Mesendoderm (in vitro differentiated cells): ENCODE measurements around the gene TGIF1.

Experiments used
- DNase-seq: peaks from one replicate; pipeline ENCODE4 v3.0.0; 2013
- H2AK5ac ChIP-seq: 2 replicates; pipeline ENCODE4 v1.6.1; 2013; ENCODE audit warnings: low read length, inconsistent platforms
- H2BK120ac ChIP-seq: 2 replicates; pipeline ENCODE4 v1.6.1; 2013; ENCODE audit warnings: low read depth, mild to moderate bottlenecking, low read length, moderate library complexity, mixed read lengths
- H2BK15ac ChIP-seq: replicated peaks from 2 replicates; pipeline ENCODE4 v1.6.1; 2013; ENCODE audit warnings: low read depth, mild to moderate bottlenecking, moderate library complexity
- H2BK5ac ChIP-seq: 2 replicates; pipeline ENCODE4 v1.6.1; 2013; ENCODE audit warnings: low read length, inconsistent platforms
- H3K18ac ChIP-seq: 2 replicates; pipeline ENCODE4 v1.6.1; 2013; ENCODE audit warnings: mild to moderate bottlenecking, low read length, mixed read lengths
- H3K23ac ChIP-seq: one replicate; pipeline ENCODE4 v1.6.1; 2013; ENCODE audit warnings: low read length
- H3K27ac ChIP-seq: 2 replicates; pipeline ENCODE4 v1.5.1; 2013; ENCODE audit warnings: low read depth, mild to moderate bottlenecking, inconsistent platforms, low read length, moderate library complexity
- H3K27me3 ChIP-seq: 2 replicates; pipeline ENCODE4 v1.6.1; 2013; ENCODE audit warnings: low read length, control low read depth, mild to moderate bottlenecking, inconsistent platforms; ENCODE audit not compliant: insufficient read depth, poor library complexity
- H3K36me3 ChIP-seq: 2 replicates; pipeline ENCODE4 v1.6.1; 2013; ENCODE audit warnings: low read length, inconsistent platforms; ENCODE audit not compliant: control insufficient read depth, insufficient read depth
- H3K4ac ChIP-seq: one replicate; pipeline ENCODE4 v1.6.1; 2013; ENCODE audit warnings: low read depth, mild to moderate bottlenecking, low read length, moderate library complexity
- H3K4me1 ChIP-seq: 2 replicates; pipeline ENCODE4 v1.6.1; 2013; ENCODE audit warnings: low read depth, low read length, inconsistent platforms; ENCODE audit not compliant: control insufficient read depth
- H3K4me2 ChIP-seq: 2 replicates; pipeline ENCODE4 v1.6.1; 2013; ENCODE audit warnings: low read length
- H3K4me3 ChIP-seq: 2 replicates; pipeline ENCODE4 v1.5.1; 2013; ENCODE audit warnings: mild to moderate bottlenecking, low read length
- H3K56ac ChIP-seq: one replicate; pipeline ENCODE4 v1.6.1; 2013; ENCODE audit warnings: low read length
- H3K79me1 ChIP-seq: 2 replicates; pipeline ENCODE4 v1.6.1; 2013; ENCODE audit warnings: low read length, inconsistent platforms
- H3K79me2 ChIP-seq: 2 replicates; pipeline ENCODE4 v1.6.1; 2013; ENCODE audit warnings: mild to moderate bottlenecking, low read length; ENCODE audit not compliant: control insufficient read depth, insufficient read depth
- H3K9ac ChIP-seq: 2 replicates; pipeline ENCODE4 v1.6.1; 2013; ENCODE audit warnings: low read length, inconsistent platforms
- H4K5ac ChIP-seq: one replicate; pipeline ENCODE4 v1.6.1; 2013; ENCODE audit warnings: low read length
- H4K8ac ChIP-seq: one replicate; pipeline ENCODE4 v1.6.1; 2013; ENCODE audit warnings: low read depth, mild to moderate bottlenecking, control low read depth, low read length, moderate library complexity
- WGBS: extraction: QIAGEN DNeasy Blood & Tissue Kit; methylation state at CpG from one replicate; pipeline ENCODE4 v1.1.7; 2013; ENCODE audit warnings: low lambda C conversion rate, missing lambda C conversion rate; ENCODE audit not compliant: insufficient coverage; ENCODE audit errors: extremely low coverage; 5-methylcytosine and 5-hydroxymethylcytosine counted together

TGIF1 gene

GRCh38 chr18:3440341-3440740 lies 9.6 kb upstream of the TGIF1 start:
- peaks cover 4% of the 10 kb centered on the region for H3K4me1 ChIP-seq
- no peak overlapping the region for H2AK5ac ChIP-seq
- H3K56ac ChIP-seq = no peak overlapping the region
- no peaks in the 10 kb centered on the region for H3K79me1 ChIP-seq
- H4K5ac ChIP-seq = no peak overlapping the region
- H3K23ac ChIP-seq = no peak overlapping the region
- H3K4ac ChIP-seq = no peak overlapping the region
- no peak overlapping the region for H3K9ac ChIP-seq
- no peak overlapping the region for H2BK120ac ChIP-seq
- no peaks in the 10 kb centered on the region for H3K27me3 ChIP-seq
- no peak overlapping the region for H2BK15ac ChIP-seq
- DNase-seq = no peak
- no peak overlapping the region for H3K18ac ChIP-seq
- H4K8ac ChIP-seq = no peak overlapping the region
- no peak overlapping the region for H2BK5ac ChIP-seq
- H3K79me2 ChIP-seq = no peaks in the 10 kb centered on the region
- WGBS = no CpG with 5 or more reads among the region's 5 CpGs
- H3K36me3 ChIP-seq = no peaks in the 10 kb centered on the region
- no peak overlapping the region for H3K4me2 ChIP-seq
- no peak overlapping the region for H3K4me3 ChIP-seq
- no peak overlapping the region for H3K27ac ChIP-seq

- no peak overlapping the region for H3K9ac ChIP-seq
- H3K27me3 ChIP-seq = no peaks in the 10 kb centered on the region
- H3K79me2 ChIP-seq = no peaks in the 10 kb centered on the region
- no CpG with 5 or more reads among the region's 2 CpGs for WGBS
- no peak overlapping the region for H2BK5ac ChIP-seq
- no peak overlapping the region for H3K23ac ChIP-seq
- peak; percentile 77 for DNase-seq
- H2BK120ac ChIP-seq = no peak overlapping the region
- H4K8ac ChIP-seq = no peak overlapping the region
- no peak overlapping the region for H2AK5ac ChIP-seq
- H2BK15ac ChIP-seq = no peak overlapping the region
- no peak overlapping the region for H3K27ac ChIP-seq
- H3K56ac ChIP-seq = no peak overlapping the region
- H3K4me3 ChIP-seq = no peak overlapping the region
- peaks cover 4% of the 10 kb centered on the region for H3K4me1 ChIP-seq
- H3K79me1 ChIP-seq = no peaks in the 10 kb centered on the region
- no peak overlapping the region for H3K4ac ChIP-seq
- no peak overlapping the region for H3K18ac ChIP-seq
- H3K36me3 ChIP-seq = no peaks in the 10 kb centered on the region
- H4K5ac ChIP-seq = no peak overlapping the region
- H3K4me2 ChIP-seq = no peak overlapping the region
Measured at GRCh38 chr18:3441290-3441689, 8.7 kb upstream of the TGIF1 start.

GRCh38 chr18:3442919-3443318 lies 7.1 kb upstream of the TGIF1 start:
- Histone ChIP-seq H4K8ac (no peak overlapping the region), H3K56ac (no peak overlapping the region), H3K23ac (no peak overlapping the region), H2BK5ac (no peak overlapping the region), H3K79me1 (no peaks in the 10 kb centered on the region), H4K5ac (no peak overlapping the region), H3K4me3 (no peak overlapping the region), H3K9ac (no peak overlapping the region), H3K18ac (no peak overlapping the region), H3K4me2 (no peak overlapping the region), H3K27me3 (no peaks in the 10 kb centered on the region), H3K27ac (no peak overlapping the region), H3K4ac (no peak overlapping the region), H3K4me1 (peaks cover 10% of the 10 kb centered on the region), H3K79me2 (no peaks in the 10 kb centered on the region), H3K36me3 (no peaks in the 10 kb centered on the region), H2AK5ac (no peak overlapping the region), H2BK120ac (no peak overlapping the region), H2BK15ac (no peak overlapping the region)
- no CpG with 5 or more reads among the region's 4 CpGs for WGBS
- peak; percentile 77 for DNase-seq

GRCh38 chr18:3444296-3444695 lies 5.7 kb upstream of the TGIF1 start:
- Histone ChIP-seq H4K5ac (no peak overlapping the region), H3K4me1 (peaks cover 10% of the 10 kb centered on the region), H2BK120ac (no peak overlapping the region), H3K18ac (no peak overlapping the region), H3K23ac (no peak overlapping the region), H3K4me3 (no peak overlapping the region), H3K4ac (no peak overlapping the region), H3K9ac (no peak overlapping the region), H3K79me1 (no peaks in the 10 kb centered on the region), H3K27me3 (no peaks in the 10 kb centered on the region), H2AK5ac (no peak overlapping the region), H2BK5ac (no peak overlapping the region), H3K79me2 (peaks cover 6% of the 10 kb centered on the region), H3K27ac (no peak overlapping the region), H3K56ac (no peak overlapping the region), H3K36me3 (no peaks in the 10 kb centered on the region), H2BK15ac (peak overlapping the region; percentile 45), H4K8ac (no peak overlapping the region), H3K4me2 (no peak overlapping the region)
- WGBS = no CpG with 5 or more reads among the region's 3 CpGs
- no peak for DNase-seq

- no peak overlapping the region for H3K9ac ChIP-seq
- no CpG with 5 or more reads among the region's 5 CpGs for WGBS
- H3K27ac ChIP-seq = no peak overlapping the region
- H3K4me3 ChIP-seq = no peak overlapping the region
- no peaks in the 10 kb centered on the region for H3K27me3 ChIP-seq
- H3K79me1 ChIP-seq = no peaks in the 10 kb centered on the region
- peaks cover 10% of the 10 kb centered on the region for H3K4me1 ChIP-seq
- H3K79me2 ChIP-seq = peaks cover 7% of the 10 kb centered on the region
- DNase-seq = peak; percentile 43
- H2AK5ac ChIP-seq = peak overlapping the region; percentile 96
- no peak overlapping the region for H3K23ac ChIP-seq
- H2BK120ac ChIP-seq = no peak overlapping the region
- H3K4ac ChIP-seq = no peak overlapping the region
- no peak overlapping the region for H4K8ac ChIP-seq
- H4K5ac ChIP-seq = no peak overlapping the region
- H2BK5ac ChIP-seq = peak overlapping the region; percentile 90
- no peak overlapping the region for H3K4me2 ChIP-seq
- H3K18ac ChIP-seq = peak overlapping the region; percentile 7
- peak overlapping the region; percentile 68 for H3K56ac ChIP-seq
- no peaks in the 10 kb centered on the region for H3K36me3 ChIP-seq
- H2BK15ac ChIP-seq = peak overlapping the region; percentile 97
Measured at GRCh38 chr18:3444954-3445353, 5.0 kb upstream of the TGIF1 start.
